Measurements from ENCODE around the gene SRGAP2C.
"Not testable (repeated sequence)": the region's sequence is repeated elsewhere in the genome, so short reads cannot be mapped to it uniquely, and the experiment has no call there.

GRCh38 chr1:121165296-121165695, 19.5 kb upstream of the SRGAP2C start:
- not testable (repeated sequence) for TF ChIP-seq YY1 (IDR thresholded peaks at IDR 0.05; ENCODE audit: insufficient read depth, insufficient read length); ZNF274 (IDR thresholded peaks at IDR 0.05; ENCODE audit: low read depth, low read length); SUZ12 (IDR thresholded peaks at IDR 0.05; ENCODE audit: extremely low read depth, insufficient read depth, insufficient read length)

Data from NT2/D1 (cell line).